GM10248 (cell line): Measurements from ENCODE around the gene ST3GAL4.
"Not testable (repeated sequence)": the region's sequence is repeated elsewhere in the genome, so short reads cannot be mapped to it uniquely, and the experiment has no call there.

Experiments
- CTCF ChIA-PET: fragments of 300-600 bp; sonication (Branson Sonifier 250); formaldehyde crosslinking; extraction: SDS; loops from one replicate; lab custom pipeline; 2021; ENCODE audit warnings: antibody characterized with exemption; lab: Yijun Ruan, JAX
- POLR2A ChIA-PET: fragments of 350-650 bp; sonication (Branson Sonifier 250); formaldehyde crosslinking; extraction: SDS; loops from one replicate; lab custom pipeline; 2020; ENCODE audit warnings: antibody characterized with exemption; lab: Yijun Ruan, JAX
- DNase-seq: peaks from one replicate; pipeline ENCODE4 v3.0.0; 2012; ENCODE audit errors: extremely low spot score
- TF ChIP-seq, protein P1 (sequence below): IDR thresholded peaks from 2 replicates; pipeline ENCODE4 v1.5.1; 2012; ENCODE audit warnings: mild to moderate bottlenecking, low read depth; ENCODE audit errors: extremely low read depth, missing control alignments, control extremely low read depth

ST3GAL4 gene

DNA sequence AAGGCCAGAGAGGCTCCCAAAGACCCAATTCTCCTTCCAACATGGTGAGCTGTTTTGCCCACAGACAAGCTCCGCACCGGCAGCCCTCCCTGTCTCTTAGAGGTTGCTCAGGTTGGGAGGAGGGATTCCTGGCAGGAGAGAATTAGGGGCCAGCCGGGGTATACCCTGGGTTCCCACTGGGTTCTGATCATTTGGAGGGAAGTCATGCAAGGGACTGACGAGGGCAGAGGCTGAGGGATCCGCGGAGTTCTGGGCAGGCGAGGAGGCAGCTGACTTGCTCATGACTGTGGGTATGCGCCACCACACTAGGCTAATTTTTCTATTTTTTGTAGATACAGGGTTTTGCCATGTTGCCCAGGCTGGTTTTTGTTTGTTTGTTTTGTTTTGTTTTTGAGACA lies 4.6 kb downstream of the ST3GAL4 start:
- DNase-seq: no peak
- ChIA-PET CTCF (no interaction called here), POLR2A (interaction anchor here (0.6 kb wide), 1 partner anchor 40 kb away, joined by 4 read pairs; no protein-coding TSS in a partner anchor)
- TF ChIP-seq, protein P1, sequence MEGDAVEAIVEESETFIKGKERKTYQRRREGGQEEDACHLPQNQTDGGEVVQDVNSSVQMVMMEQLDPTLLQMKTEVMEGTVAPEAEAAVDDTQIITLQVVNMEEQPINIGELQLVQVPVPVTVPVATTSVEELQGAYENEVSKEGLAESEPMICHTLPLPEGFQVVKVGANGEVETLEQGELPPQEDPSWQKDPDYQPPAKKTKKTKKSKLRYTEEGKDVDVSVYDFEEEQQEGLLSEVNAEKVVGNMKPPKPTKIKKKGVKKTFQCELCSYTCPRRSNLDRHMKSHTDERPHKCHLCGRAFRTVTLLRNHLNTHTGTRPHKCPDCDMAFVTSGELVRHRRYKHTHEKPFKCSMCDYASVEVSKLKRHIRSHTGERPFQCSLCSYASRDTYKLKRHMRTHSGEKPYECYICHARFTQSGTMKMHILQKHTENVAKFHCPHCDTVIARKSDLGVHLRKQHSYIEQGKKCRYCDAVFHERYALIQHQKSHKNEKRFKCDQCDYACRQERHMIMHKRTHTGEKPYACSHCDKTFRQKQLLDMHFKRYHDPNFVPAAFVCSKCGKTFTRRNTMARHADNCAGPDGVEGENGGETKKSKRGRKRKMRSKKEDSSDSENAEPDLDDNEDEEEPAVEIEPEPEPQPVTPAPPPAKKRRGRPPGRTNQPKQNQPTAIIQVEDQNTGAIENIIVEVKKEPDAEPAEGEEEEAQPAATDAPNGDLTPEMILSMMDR: no peak

DNA sequence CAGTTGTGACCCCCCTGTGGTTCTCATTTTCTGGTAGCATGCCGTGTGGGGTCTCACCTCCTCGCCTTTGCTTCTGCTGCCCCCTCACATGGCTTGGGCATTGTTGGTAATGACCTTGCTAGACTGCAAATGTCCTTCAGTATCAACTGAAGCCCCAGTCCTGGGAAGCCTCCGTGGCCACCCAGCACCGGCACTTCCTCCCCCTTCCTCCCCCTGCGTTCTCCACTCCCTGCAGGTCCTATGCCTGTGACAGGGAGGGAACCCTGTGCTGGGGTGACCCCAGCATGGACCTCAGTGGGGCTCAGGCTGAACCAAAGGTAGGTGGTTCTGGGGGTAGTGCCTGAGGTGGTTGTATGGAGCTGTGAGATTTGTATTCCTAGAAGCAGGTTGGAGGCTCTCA lies 5.9 kb downstream of the ST3GAL4 start:
- TF ChIP-seq, protein P1: no peak
- no peak for DNase-seq
- POLR2A ChIA-PET: no interaction called here
- CTCF ChIA-PET: interaction anchor here (1.2 kb wide), 1 partner anchor 51 kb away, joined by 4 read pairs; no protein-coding TSS in a partner anchor

DNA sequence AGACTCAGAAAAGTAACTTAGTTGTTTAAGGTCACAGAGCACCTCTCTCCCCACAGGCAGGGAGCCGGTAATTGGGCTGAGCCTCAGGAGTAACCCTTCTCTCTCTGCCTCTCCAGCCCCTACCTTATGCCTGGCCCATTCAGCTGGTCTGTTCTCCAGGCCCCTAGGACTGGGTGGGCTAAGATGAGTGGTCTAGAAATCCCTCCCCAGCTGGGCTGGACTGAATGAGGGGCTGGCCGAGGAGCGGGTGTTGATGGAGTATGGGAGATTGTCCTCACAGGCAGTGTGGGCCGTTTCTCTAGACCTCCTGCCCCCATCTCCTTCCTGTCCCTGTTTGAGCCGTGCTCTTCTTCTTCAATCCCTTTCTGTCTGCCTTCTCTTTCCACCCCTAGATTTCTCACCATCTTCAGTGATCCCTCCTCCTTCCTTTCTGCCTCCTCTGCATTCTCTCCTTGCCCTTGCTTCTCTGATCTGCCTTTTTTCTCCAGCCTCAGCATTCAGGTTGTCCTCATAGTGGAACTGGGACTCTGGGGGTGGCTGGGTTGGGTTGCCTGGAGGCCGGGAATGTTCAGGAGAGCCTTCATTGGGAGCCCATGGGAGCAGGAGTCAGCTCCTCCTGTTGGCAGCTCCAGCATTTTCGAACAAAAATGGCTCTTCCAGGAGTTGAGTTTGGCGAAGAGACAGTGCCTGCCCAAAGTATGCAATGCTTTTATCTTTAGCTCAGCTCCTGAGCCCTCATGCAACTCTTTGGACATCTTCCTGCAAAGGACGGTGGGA lies 7.6 kb downstream of the ST3GAL4 start:
- POLR2A ChIA-PET: no interaction called here
- TF ChIP-seq, protein P1: no peak
- no peak for DNase-seq
- CTCF ChIA-PET: interaction anchor here (1.2 kb wide), 1 partner anchor 9 kb away, joined by 3 read pairs; no protein-coding TSS in a partner anchor

DNA sequence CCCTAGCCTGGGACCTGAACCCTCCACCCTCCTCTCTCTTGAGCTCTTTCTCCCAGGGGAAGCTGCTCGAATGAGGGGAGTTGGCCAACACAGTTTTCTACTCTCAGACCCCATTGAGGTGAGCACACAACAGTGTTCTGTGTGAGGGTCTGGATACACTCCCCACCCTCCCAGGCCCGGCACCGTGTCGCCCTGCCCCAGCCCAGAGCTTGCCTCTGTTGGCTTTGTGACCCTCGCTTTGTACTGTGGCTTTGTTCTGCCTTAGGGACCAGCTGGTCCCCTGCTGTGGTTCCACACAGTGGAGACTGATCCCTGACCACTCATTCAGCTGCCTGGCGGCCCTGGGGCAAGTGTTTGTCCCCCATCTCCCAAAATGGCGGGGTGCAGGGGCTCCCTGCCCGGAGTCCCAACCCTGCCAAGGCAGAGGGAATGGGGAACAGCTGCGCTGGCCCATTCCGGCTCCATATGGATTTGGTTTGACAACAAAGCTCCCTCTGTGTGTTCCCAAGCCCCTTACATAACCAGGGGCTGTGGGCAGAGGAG lies 8.3 kb downstream of the ST3GAL4 start:
- ChIA-PET CTCF (interaction anchor here (1.2 kb wide), 1 partner anchor 10 kb away, joined by 3 read pairs; no protein-coding TSS in a partner anchor), POLR2A (no interaction called here)
- no peak for DNase-seq
- TF ChIP-seq, protein P1: no peak

DNA sequence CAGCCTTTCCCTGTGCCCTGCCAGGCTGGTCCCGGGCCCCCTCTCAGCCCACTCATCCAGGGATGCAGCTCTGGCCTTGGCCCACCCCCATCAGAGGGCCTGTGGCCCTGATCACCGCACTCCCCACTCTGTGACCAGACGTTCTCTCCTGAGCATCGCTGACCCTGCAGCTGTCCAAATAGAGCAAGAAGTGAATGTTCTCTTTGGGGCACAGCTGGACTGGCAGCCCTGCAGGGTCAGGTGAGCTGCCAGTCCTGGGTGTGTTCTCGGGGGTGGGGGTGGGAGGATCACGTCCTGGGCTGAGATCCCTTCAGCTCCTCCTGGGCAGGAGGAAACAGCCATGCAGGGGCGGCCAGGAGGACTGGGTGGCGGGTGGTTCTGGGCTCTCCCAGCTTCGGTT lies 9.2 kb downstream of the ST3GAL4 start:
- CTCF ChIA-PET, POLR2A ChIA-PET: not testable (repeated sequence)

DNA sequence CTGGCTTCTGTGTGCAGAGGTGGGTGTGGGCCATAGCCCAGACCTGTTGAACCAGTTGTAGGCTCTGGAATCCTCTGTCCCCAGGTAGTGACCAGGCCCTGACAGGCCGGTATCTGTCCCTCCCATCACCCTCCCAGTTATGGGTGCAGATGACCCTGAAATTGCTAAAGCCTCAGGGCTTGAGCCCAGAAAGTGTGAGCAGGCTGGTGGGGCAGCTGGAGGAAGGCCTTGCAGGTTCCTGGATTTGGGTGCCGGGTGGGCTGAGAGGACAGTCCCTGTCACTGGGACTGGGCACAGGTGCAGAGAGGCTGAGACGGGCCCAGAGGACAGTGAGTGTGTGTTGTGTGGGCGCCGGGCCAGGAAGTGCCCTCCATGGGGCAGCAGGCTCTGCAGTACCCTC lies 10.0 kb downstream of the ST3GAL4 start:
- POLR2A ChIA-PET, DNase-seq, CTCF ChIA-PET: not testable (repeated sequence)

More for the DNA sequence above, 9.2 kb downstream of the ST3GAL4 start:
- DNase-seq: not testable (repeated sequence)

DNA sequence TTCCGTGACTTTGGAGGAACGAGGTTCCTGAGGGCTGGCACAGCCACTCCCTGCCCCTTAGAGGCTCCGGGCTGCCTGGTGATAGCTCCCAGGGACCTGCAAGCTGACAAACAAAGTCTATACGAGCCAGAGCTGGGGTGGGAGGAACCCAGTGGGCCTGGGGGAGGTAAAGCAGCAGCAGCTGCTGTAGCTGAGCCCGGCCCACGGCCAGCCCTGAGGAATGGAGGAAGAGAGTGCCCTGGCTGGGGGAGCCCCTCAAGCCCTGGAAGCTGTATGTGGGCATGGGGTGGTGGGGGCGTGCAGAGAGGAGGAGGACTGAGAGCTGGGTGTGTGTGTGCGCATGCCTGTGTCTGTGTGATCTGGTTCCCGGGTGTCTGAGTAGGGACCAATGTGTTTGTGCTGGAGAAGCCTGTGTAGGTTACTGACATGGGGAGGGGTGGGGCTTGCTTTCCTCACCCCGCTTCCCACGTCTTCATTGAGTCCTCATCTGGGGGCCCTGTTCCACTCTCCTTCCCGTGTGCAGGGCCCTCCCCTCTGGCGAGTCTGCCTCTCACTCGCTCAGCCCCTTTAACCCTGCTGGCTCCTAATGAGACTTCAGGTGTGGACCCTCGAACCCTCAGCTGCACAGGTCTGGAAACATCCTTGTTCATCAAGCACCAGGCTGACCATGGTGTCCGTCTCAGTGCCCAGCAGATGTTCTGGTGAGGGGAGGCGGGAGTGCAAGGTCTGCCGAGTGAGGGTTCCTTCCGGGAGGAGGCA lies 10.8 kb downstream of the ST3GAL4 start:
- DNase-seq: no peak
- TF ChIP-seq, protein P1: no peak
- ChIA-PET CTCF (no interaction called here), POLR2A (no interaction called here)

DNA sequence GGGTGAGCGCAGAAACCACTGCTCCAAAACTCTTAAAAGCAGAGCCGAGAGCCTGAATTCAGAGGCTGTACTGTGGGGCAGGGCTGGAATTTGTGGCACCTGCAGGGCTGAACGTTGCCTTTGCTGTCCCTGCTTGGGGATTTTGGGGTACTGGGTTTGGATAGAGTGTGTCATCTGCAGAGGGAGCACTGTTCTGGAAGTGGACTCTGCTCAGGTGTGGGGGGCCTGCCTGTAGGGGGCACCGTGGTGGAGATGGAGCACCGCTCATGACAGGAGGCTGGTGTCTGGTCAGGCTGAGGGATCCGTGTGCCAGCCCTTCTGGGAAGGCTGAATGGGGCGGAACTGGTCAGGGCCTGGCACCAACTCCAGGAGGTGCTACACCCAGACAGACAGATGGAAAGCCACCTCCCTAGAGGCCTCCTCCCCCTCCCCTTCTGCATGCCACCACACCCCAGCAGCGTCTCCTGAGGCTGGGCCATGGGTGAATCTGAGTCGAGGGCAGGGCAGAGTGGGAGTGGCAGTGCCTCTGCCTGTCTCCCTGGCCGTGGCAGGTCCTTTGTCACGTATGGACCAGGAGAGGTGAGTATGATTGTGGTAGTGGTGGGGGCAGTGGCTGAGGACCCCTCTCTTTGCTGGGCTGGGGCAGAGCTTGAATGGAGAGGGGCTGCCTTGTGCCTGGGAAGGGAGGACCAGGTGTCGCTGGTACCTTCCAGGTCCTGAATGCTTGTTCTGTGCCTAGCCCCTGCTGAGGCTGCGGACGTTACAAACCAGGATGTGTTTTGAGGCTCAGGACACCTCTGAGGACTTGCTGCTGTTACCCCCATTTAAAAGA lies 11.6 kb downstream of the ST3GAL4 start:
- POLR2A ChIA-PET: interaction anchor here (0.6 kb wide), 1 partner anchor 1753 kb away, joined by 5 read pairs; no protein-coding TSS in a partner anchor
- DNase-seq, CTCF ChIA-PET: not testable (repeated sequence)

DNA sequence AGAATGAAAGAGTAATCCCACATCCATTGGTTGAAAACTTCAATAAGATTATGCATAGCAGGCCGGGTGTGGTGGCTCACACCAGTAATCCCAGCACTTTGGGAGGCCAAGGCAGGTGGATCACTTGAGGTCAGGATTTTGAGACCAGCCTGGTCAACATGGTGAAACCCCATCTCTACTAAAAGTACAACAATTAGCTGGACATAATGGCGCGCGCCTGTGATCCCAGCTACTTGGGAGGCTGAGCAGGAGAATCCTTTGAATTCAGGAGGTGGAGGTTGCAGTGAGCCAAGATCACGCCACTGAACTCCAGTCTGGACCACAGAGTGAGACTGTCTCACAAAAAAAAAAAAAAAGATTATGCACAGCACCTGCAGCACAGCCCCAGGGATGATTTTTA lies 12.3 kb downstream of the ST3GAL4 start:
- DNase-seq, CTCF ChIA-PET: not testable (repeated sequence)
- POLR2A ChIA-PET: interaction anchor here (0.6 kb wide), 1 partner anchor 1754 kb away, joined by 5 read pairs; no protein-coding TSS in a partner anchor
